Heart left ventricle (tissue), 13 donors: ENCODE measurements around the gene GRM2.

Experiments used
- POLR2A ChIP-seq, 2 donors: fragments of 450-650 bp; IDR thresholded peaks; one replicate each; pipeline ENCODE4 v1.6.1; 2017; ENCODE audit warnings: antibody characterized with exemption in 2 of 2, mild to moderate bottlenecking in 2 of 2, moderate library complexity in 2 of 2
- TF ChIP-seq, protein P1 (sequence below), 12 donors: fragments of 200-600 bp; sonication (generic) in 4 of 12; IDR thresholded peaks; one replicate each; pipeline versions ENCODE4 v1.5.0 to v1.8.0; 2018 to 2022; ENCODE audit warnings: antibody characterized with exemption in 12 of 12, mild to moderate bottlenecking in 5 of 12
- donor health status: ischemic (EF 13 %, LVEDD 7.1; RV severe dilation, severe dysfunction).
- donor health status: DM: no; HTN: yes; CAD: no.
- donor health status: DM: no; HTN: no; CAD: no.
- donor health status: ischemic (EF 25% LVEDD 6.9; RV normal size, moderate dysfunction).
- donor health status: ischemic (EF 25% LVEDD 5.7; RV mildly dilated, moderate dysfunction).
- donor health status: ischemic (EF 35%, LVEDD 5.7; RV mildly dilated, moderate dysfunction).
- donor health status: nonischemic (EF 11% LVEDD 7.7; RV severe dilation, severe dysfunction).
- donor health status: DM: yes; HTN: yes; CAD: no.
- donor health status: PGD.
- donor health status: ischemic (EF 29% LVEDD 5.4; RV normal size, mild dysfunction).
- donor health status: nonischemic (EF 23%, LVEDD 6.1; RV moderate dilation, normal function).

DNA sequence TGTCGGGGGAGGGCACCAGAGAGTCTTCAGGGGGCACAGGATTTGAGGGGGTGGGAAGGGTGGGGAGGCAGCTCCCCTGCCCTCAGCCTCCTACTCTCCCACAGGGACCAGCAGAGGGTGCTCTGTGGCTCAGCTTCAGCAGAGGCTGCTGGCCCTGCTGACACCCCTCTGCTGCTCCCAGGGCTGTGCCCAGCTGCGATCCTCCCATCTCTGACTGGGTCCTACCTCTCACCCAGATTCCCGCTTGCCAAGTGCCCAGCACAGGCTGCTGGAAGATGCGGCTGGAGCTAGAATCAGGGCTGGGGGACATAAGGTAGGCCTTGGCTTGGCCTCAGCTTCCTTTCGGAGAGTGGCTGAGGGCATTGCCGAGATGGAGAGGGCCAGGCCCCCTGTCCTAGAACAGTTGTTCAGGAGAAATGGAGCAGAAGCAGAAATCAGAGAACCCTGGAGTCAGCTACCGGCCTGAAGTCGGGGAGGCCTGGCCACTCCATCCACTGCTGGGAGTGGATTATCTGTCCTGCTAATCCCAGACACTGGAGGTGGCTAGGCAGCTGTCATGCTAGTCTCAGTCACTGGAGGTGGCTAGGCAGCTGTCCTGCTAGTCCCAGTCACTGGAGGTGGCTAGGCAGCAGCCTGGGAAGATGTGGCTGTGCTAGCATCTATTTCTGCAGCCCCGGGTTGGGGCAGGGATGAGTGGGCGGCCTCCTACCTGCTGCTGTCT lies 3.9 kb downstream of the GRM2 start:
- no peak for TF ChIP-seq POLR2A (IDR thresholded peaks at IDR 0.05)
- TF ChIP-seq, protein P1, sequence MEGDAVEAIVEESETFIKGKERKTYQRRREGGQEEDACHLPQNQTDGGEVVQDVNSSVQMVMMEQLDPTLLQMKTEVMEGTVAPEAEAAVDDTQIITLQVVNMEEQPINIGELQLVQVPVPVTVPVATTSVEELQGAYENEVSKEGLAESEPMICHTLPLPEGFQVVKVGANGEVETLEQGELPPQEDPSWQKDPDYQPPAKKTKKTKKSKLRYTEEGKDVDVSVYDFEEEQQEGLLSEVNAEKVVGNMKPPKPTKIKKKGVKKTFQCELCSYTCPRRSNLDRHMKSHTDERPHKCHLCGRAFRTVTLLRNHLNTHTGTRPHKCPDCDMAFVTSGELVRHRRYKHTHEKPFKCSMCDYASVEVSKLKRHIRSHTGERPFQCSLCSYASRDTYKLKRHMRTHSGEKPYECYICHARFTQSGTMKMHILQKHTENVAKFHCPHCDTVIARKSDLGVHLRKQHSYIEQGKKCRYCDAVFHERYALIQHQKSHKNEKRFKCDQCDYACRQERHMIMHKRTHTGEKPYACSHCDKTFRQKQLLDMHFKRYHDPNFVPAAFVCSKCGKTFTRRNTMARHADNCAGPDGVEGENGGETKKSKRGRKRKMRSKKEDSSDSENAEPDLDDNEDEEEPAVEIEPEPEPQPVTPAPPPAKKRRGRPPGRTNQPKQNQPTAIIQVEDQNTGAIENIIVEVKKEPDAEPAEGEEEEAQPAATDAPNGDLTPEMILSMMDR (IDR thresholded peaks at IDR 0.05) = no peak
